Mucosa of rectum (tissue), 2 donors: Measurements from ENCODE around the gene ATAT1.
A peak's percentile ranks its signal among the peaks of the same experiment; 100 is the strongest.

Source experiments
- H3K27ac ChIP-seq, 2 donors: one replicate each; pipeline ENCODE4 v1.7.0; 2013; ENCODE audit warnings: inconsistent platforms in 2 of 2, low read depth in 2 of 2, low read length in 2 of 2
- H3K27me3 ChIP-seq, 2 donors: one replicate each; pipeline ENCODE4 v1.7.0; 2013; ENCODE audit warnings: low read length in 2 of 2; ENCODE audit not compliant: control insufficient read depth in 2 of 2, insufficient read depth in 2 of 2
- H3K36me3 ChIP-seq, 2 donors: one replicate each; pipeline ENCODE4 v1.7.0; 2013; ENCODE audit warnings: low read length in 2 of 2; ENCODE audit not compliant: control insufficient read depth in 2 of 2, insufficient read depth in 2 of 2
- H3K4me1 ChIP-seq, 2 donors: one replicate each; pipeline ENCODE4 v1.7.0; 2013; ENCODE audit warnings: low read length in 2 of 2, mild to moderate bottlenecking in 1 of 2; ENCODE audit not compliant: control insufficient read depth in 2 of 2, insufficient read depth in 2 of 2
- H3K4me3 ChIP-seq, 2 donors: one replicate each; pipeline ENCODE4 v1.7.0; 2013; ENCODE audit warnings: low read length in 2 of 2
- H3K9ac ChIP-seq, 2 donors: one replicate each; pipeline ENCODE4 v1.7.0; 2013; ENCODE audit warnings: low read length in 2 of 2, low read depth in 1 of 2, mild to moderate bottlenecking in 1 of 2
- H3K9me3 ChIP-seq, 2 donors: one replicate each; pipeline ENCODE4 v1.7.0; 2013; ENCODE audit warnings: low read length in 2 of 2; ENCODE audit not compliant: control insufficient read depth in 2 of 2
- donor health status: healthy.
- donor health status: Normal muscosa, but diverticular disease.

ATAT1 gene

GRCh38 chr6:30612687-30613248 lies 13.9 kb upstream of the ATAT1 start:
- Histone ChIP-seq H3K9ac (no peak overlapping the region), H3K27me3 (no peaks in the 10 kb centered on the region), H3K36me3 (peaks cover 25 to 31% of the 10 kb centered on the region in 2 donors), H3K9me3 (no peaks in the 10 kb centered on the region), H3K4me3 (no peak overlapping the region), H3K27ac (no peak overlapping the region), H3K4me1 (peaks cover 5 to 8% of the 10 kb centered on the region in 2 donors)

GRCh38 chr6:30613251-30614043 lies 13.2 kb upstream of the ATAT1 start:
- H3K36me3 ChIP-seq, result peaks cover 21 to 26% of the 10 kb centered on the region in 2 donors
- H3K9me3 ChIP-seq, result no peaks in the 10 kb centered on the region
- H3K4me3 ChIP-seq, result no peak overlapping the region
- no peaks in the 10 kb centered on the region for H3K27me3 ChIP-seq
- H3K9ac ChIP-seq, result peak overlapping the region in 1 of 2 donors; percentile 95
- no peak overlapping the region for H3K27ac ChIP-seq
- H3K4me1 ChIP-seq, result peaks cover 7 to 12% of the 10 kb centered on the region in 2 donors

- H3K4me1 ChIP-seq, result peaks cover 10 to 20% of the 10 kb centered on the region in 2 donors
- peak overlapping the region; percentile 56 to 98 for H3K27ac ChIP-seq
- no peaks in the 10 kb centered on the region for H3K9me3 ChIP-seq
- no peaks in the 10 kb centered on the region for H3K27me3 ChIP-seq
- peak overlapping the region; percentile 59 to 99 for H3K4me3 ChIP-seq
- H3K9ac ChIP-seq, result peak overlapping the region; percentile 78 to 95
- H3K36me3 ChIP-seq, result peaks cover 13 to 18% of the 10 kb centered on the region in 2 donors
These were observed 12.4 kb upstream of the ATAT1 start for GRCh38 chr6:30614044-30614842.

GRCh38 chr6:30614843-30615218 lies 11.8 kb upstream of the ATAT1 start:
- H3K36me3 ChIP-seq, result peaks cover 15 to 17% of the 10 kb centered on the region in 2 donors
- H3K4me1 ChIP-seq, result peaks cover 10 to 25% of the 10 kb centered on the region in 2 donors
- peak overlapping the region; percentile 95 to 100 for H3K9ac ChIP-seq

GRCh38 chr6:30615219-30615957 lies 11.3 kb upstream of the ATAT1 start:
- H3K27ac ChIP-seq, result peak overlapping the region; percentile 98
- H3K36me3 ChIP-seq, result peaks cover 17 to 18% of the 10 kb centered on the region in 2 donors
- H3K9ac ChIP-seq, result peak overlapping the region; percentile 95 to 100
- H3K4me1 ChIP-seq, result peaks cover 10 to 25% of the 10 kb centered on the region in 2 donors
- H3K4me3 ChIP-seq, result peak overlapping the region; percentile 98 to 99
- no peaks in the 10 kb centered on the region for H3K27me3 ChIP-seq
- no peaks in the 10 kb centered on the region for H3K9me3 ChIP-seq

More at GRCh38 chr6:30614843-30615218, 11.8 kb upstream of the ATAT1 start:
- Histone ChIP-seq H3K4me3 (peak overlapping the region; percentile 98 to 99), H3K9me3 (no peaks in the 10 kb centered on the region), H3K27ac (peak overlapping the region; percentile 98), H3K27me3 (no peaks in the 10 kb centered on the region)

GRCh38 chr6:30615958-30616810 lies 10.5 kb upstream of the ATAT1 start:
- Histone ChIP-seq H3K27ac (peak overlapping the region; percentile 98), H3K36me3 (peaks cover 18% of the 10 kb centered on the region in 2 donors), H3K4me1 (peaks cover 10 to 25% of the 10 kb centered on the region in 2 donors), H3K27me3 (no peaks in the 10 kb centered on the region), H3K9me3 (no peaks in the 10 kb centered on the region), H3K4me3 (peak overlapping the region; percentile 98 to 99), H3K9ac (peak overlapping the region; percentile 95 to 100)

GRCh38 chr6:30616811-30617564 lies 9.7 kb upstream of the ATAT1 start, which contains the start of gene PPP1R10:
Gene PPP1R10 (minus strand): TSS chr6:30617243. CDS start chr6:30609944, 7,299 bp downstream.
- H3K9ac ChIP-seq, result peak within 1 kb of the TSS; percentile 95 to 100
- peak within 1 kb of the TSS; percentile 98 to 99 for H3K4me3 ChIP-seq
- H3K4me1 ChIP-seq, result peaks cover 10 to 25% of the 10 kb centered on the region in 2 donors
- no peaks in the 10 kb centered on the region for H3K9me3 ChIP-seq
- no peaks in the 10 kb centered on the region for H3K27me3 ChIP-seq
- H3K36me3 ChIP-seq, result peaks cover 18 to 21% of the 10 kb centered on the region in 2 donors
- H3K27ac ChIP-seq, result peak within 1 kb of the TSS; percentile 98

- Histone ChIP-seq H3K36me3 (peaks cover 21 to 24% of the 10 kb centered on the region in 2 donors), H3K9me3 (no peaks in the 10 kb centered on the region), H3K4me3 (peak within 1 kb of the TSS; percentile 98 to 99), H3K9ac (peak within 1 kb of the TSS; percentile 95 to 100), H3K27me3 (no peaks in the 10 kb centered on the region), H3K27ac (peak within 1 kb of the TSS; percentile 98), H3K4me1 (peaks cover 10 to 25% of the 10 kb centered on the region in 2 donors)
These were observed 9.0 kb upstream of the ATAT1 start, which contains the start of gene MRPS18B for GRCh38 chr6:30617565-30618269. Gene MRPS18B (plus strand): TSS chr6:30617840. CDS start chr6:30617866, 26 bp downstream.
